AG10803 (cell line): ENCODE results near the gene CLNS1A.

ENCODE experiments used
- DNase-seq: peaks from one replicate; pipeline ENCODE4 v3.0.0; 2010; ENCODE audit warnings: low read depth
- H3K4me3 ChIP-seq: 2 replicates; pipeline ENCODE4 v1.5.1; 2011; ENCODE audit warnings: mild to moderate bottlenecking, low read length, control low read depth
- CTCF ChIP-seq: conservative IDR thresholded peaks from 2 replicates; pipeline ENCODE4 v1.5.1; 2011; ENCODE audit warnings: mild to moderate bottlenecking, low read length, control low read depth, inconsistent platforms

The CLNS1A gene

GRCh38 chr11:77619576-77620198 lies 17.9 kb downstream of the CLNS1A start:
- peak; percentile 49 for DNase-seq
- TF ChIP-seq CTCF: peak; percentile 82
- no peak overlapping the region for H3K4me3 ChIP-seq

- H3K4me3 ChIP-seq: no peak overlapping the region
- no peak for TF ChIP-seq CTCF
- peak; percentile 66 for DNase-seq
These were observed 19.7 kb downstream of the CLNS1A start for GRCh38 chr11:77617892-77618291.

- no peak for TF ChIP-seq CTCF
- no peak overlapping the region for H3K4me3 ChIP-seq
- peak; percentile 46 for DNase-seq
These were observed 25.7 kb downstream of the CLNS1A start for GRCh38 chr11:77611921-77612320.

- no peak for TF ChIP-seq CTCF
- no peak overlapping the region for H3K4me3 ChIP-seq
These were observed 28.4 kb downstream of the CLNS1A start for GRCh38 chr11:77609234-77609633.

GRCh38 chr11:77604281-77604680 lies 33.3 kb downstream of the CLNS1A start:
- DNase-seq: no peak
- no peak overlapping the region for H3K4me3 ChIP-seq
- no peak for TF ChIP-seq CTCF

More at GRCh38 chr11:77609234-77609633, 28.4 kb downstream of the CLNS1A start:
- DNase-seq: no peak

GRCh38 chr11:77602381-77603088 lies 35.1 kb downstream of the CLNS1A start:
- no peak overlapping the region for H3K4me3 ChIP-seq
- DNase-seq: peak; percentile 87
- TF ChIP-seq CTCF: no peak

GRCh38 chr11:77598195-77598594 lies 39.4 kb downstream of the CLNS1A start:
- no peak for TF ChIP-seq CTCF
- no peak for DNase-seq
- H3K4me3 ChIP-seq: no peak overlapping the region
